Dermis blood vessel endothelial cell (primary cell): ENCODE measurements around the gene ATOH8. TPM values are rescaled to one million over a fixed set of nuclear protein-coding genes. Genes with fewer than 3 reads are reported as not detected.
A peak's percentile ranks its signal among the peaks of the same experiment; 100 is the strongest.
"Not testable (repeated sequence)": the region's sequence is repeated elsewhere in the genome, so short reads cannot be mapped to it uniquely, and the experiment has no call there.

Experiments
- DNase-seq: peaks from one replicate; pipeline ENCODE4 v3.0.0; 2010
- total RNA-seq: library from RNA; depleted of rRNA; stranded (reverse); fragments of >200 nt; gene quantifications from 2 replicates; pipeline ENCODE4 v1.2.3, GENCODE V29; 2014

The ATOH8 gene, protein sequence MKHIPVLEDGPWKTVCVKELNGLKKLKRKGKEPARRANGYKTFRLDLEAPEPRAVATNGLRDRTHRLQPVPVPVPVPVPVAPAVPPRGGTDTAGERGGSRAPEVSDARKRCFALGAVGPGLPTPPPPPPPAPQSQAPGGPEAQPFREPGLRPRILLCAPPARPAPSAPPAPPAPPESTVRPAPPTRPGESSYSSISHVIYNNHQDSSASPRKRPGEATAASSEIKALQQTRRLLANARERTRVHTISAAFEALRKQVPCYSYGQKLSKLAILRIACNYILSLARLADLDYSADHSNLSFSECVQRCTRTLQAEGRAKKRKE
- 42.3 and 58.4 TPM in 2 replicates for total RNA-seq

DNA sequence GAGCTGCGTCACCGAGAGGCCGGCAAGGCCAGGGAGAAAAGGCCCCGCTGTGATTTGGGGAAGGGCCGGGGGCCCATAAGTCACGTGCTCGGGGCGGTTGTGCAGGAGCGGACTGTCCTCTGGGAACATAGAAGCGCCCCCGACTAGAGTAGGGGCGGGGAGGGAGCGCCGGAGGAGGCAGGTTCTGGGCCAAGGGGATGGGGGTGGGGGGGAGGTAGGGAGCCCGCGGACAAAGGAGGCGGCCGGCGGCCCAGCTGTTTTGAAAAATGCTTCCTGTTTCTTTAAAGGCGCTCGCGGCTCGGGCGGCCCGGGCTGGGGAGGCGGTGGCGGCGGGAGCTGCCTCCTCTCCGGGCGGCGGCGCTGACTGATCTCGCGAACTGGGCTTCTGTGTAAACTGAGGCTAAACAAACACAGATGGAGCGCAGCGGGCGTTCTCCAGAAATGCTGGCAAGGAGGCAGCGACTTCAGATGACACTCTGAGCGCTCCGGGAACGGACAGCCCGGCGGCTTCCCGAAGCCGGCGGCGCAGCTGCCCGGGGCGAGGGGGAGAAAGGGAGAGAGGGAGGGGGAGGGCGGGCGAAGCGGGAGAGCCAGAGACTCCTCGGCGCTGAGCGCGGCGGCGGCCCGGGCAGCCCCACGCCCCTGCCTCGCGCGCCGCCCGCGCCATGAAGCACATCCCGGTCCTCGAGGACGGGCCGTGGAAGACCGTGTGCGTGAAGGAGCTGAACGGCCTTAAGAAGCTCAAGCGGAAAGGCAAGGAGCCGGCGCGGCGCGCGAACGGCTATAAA is at the start of gene ATOH8:
Gene ATOH8 (plus strand): TSS at position 467 of the 788 bp plus-strand sequence. CDS start 199 bp downstream, at position 666.
- peak; percentile 71 for DNase-seq

DNA sequence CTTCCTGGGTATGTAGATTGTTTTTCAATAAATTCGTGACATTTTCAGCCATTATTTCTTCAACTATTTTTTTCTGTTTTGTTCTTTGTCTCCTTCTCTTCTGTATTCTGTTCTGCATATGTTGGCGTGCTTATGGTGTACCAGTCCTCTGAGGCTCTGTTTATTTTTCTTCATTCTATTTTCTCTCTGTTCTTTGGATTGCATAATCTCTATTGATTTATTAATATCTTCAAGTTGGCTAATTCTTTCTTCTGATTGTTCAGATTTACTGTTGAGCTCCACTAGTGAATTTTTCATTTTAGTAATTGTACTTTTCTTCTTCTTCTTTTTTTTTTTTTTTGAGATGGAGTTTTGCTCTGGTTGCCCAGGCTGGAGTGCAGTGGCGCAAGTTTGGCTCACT is 49.8 kb upstream of the ATOH8 start:
- DNase-seq, result no peak

DNA sequence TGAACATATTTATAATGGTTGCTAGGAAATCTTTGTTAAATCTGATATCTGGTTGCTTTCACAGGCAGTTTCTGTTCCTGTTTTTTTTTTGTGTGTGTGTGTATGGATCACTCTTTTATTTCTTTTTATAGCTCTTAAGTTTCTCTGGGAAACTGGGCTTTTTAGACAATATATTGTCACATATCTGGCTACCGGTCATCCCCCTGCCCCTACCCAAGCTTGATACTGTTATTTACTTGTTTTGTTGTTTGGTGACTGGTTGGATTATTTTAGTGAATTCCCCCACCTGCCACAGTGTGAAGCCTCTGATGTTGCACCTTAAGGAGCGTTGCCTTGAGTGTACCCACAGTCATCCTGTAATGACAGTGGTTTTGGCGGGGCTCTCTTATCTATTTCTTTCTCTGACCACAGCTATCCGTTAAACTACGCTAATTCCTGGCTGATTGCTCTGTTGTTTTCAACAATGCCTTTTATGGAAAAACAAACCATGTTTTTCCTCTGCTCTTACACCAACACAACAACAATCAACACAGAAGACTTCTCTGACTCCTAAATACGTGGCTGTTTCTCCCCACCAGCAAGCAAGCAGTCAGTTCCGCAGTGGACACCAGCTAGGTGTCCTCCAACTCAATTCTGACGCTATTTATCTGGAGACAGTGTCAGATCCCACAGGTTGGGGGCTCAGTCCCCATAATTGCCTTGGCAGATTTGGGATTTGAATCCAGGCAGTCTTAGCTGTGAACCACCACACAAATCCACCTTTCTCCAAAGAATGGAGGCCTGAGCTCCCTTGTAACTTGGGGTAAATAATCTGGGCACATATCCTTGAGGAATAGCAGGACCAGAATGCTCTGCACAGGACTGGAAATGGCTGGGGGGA is 48.8 kb upstream of the ATOH8 start:
- no peak for DNase-seq

DNA sequence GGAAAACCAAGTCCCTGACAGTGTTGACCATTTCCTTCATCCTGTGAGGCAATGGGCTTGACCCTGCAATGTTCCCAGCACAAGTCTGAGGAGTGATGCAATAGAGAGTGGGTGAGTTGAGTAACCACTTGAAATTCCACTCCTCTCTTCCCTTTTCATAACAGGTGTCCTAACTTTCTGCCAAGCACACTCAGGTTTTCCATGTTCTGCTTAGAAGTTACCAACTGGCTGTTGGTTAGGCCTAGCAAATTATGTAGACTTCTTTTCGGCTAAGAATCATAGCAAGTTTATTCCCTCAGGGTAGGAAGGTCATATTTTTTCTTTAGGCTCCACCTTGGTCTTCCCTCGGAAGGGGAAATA is 48.1 kb upstream of the ATOH8 start:
- peak; percentile 48 for DNase-seq

DNA sequence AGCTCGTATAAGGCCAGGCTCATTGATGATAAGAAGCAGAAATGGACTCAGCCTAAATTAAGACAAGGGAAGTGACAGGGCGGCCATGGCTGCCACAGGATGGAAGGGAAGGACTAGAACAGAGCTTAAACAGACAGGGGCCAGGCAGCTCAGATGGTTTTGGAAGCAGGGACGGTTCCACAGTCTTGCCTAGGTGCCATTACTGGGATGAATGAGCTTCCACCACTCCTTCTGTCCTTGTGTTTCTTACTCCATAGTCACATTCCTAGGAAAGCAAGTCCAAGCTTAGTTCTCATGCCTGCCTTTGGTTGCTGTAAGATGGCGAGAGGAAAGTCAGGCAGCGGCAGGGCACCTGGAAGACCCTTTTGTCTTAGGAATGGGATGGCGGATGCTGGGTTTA is 47.7 kb upstream of the ATOH8 start:
- DNase-seq, result no peak

DNA sequence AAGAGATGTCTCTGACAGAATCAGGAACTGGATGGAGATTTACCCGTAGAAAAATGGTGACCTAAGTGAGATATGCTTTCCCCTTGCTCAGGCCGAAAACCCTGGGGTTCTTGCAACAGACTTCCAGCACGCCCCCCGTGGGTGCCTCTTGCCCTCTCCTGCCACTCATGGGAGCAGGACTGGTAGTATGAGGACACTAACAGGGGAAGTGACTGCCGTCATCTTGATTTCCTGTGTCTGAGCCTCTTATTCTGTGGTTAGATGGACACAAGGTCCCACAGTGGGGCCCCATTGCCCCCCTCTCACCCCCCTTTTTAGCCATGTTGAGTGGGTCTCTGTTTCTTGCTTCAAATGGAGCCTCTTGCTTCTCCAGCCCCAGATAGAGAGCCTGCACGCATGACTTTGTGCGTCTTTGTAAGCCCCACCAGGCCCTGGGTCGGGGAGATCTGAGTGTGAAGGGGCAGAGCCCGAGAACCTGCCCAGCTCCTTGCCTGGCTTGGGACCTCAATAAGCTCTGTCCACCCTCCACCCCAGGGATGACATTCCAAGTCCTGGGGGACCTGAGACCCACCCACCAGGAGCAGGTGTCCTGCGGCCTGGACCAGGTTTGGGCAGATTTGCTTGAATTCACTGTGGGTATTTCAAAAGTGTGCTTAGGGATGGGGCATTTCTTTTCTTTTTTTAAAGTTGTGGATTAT is 47.0 kb upstream of the ATOH8 start:
- no peak for DNase-seq

DNA sequence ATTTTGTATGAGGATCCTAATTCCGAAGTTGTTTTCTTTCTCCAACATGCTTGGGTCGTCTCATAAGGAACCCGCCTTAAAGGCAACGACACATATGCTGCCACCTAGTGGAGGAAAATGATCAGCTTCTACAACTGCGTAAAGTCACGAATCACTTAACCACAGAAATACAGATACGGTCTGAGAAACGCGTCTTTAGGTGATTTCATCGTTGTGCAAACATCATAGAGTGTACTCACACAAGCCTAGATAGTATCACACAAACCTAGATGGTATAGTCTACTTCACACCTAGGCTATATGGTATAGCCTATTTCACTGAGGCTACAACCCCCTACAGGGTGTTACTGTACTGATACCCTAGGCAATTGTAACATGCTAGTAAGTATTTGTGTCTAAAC is 46.5 kb upstream of the ATOH8 start:
- DNase-seq, result peak; percentile 94

DNA sequence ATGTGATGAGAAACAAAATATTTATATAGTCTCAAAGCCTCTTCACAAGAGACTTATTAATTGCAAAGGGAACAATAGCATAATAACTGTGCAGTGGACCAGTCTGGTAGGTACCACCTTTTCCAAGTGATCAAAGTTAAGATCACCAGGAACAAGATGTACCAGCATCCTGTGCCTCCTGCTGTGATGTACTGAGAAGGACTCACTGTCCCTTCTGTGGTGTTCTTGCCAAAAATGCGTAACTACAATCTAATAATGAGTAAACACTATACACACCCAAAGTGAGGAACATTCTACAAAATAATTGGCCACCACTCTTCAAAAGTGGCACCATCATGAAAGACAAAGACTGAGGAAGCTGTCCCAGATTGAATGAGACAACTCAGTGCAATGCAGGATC is 45.1 kb upstream of the ATOH8 start:
- DNase-seq, result no peak

DNA sequence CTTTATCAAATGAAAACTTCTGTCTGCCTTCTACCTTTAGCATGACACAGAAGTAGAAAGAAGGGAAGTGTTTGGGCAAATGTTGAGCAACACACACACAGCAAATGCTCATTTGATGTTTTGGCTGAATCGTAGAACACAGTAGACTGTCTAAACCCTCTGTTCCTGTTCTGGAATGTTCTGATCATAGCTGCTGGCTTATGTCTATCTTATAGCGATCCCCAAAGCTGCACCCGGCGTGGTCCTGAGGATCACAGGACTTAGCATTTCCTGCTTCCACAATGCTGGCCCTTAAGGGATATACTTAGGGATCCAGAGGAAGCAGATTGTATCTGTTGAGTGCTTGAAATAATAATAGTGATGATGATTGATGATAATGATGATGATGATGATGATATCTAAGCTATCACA is 44.4 kb upstream of the ATOH8 start:
- DNase-seq, result peak; percentile 48

DNA sequence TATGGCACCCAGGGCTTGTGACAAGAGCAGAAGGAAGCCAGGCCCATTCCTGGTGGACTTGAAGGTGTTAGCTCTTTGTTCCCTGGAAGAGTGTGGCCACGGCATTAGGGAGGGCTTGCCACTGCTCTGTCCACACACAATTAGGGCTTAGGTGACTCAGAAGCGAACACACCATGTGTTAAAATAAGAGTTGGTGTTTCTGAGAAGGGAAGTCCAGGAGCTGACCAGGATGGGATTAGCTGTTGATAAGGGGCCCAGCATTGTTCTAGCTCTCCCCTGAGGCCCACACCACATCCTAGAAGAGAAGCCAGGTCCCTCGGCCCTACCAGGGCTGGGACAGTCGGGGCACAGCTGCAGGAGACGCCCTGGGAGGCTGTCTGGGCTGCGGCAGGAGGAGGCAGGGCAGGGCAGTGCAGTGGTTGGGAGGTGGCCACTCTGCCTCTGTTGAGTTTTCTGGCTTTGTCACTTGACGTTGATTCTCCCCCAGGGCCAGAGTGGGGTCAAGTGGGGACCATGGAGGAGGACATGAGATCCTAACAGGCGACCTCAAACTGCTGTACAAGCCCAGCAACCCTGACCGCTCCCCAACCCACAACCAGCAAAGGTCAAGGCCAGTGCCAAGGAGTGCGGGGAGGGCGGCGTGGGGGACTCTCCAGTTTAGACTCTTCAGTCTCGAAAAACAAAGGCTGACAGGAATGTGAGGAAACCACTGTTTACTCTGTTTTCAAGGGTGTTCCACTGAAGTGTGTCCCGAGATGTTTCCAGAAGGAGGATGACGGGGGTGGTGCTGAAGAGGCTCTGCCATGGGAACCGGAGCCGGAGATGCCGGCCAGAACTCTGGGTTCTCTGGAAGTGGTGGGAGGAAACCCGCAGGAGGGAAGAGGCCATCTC is 42.9 kb upstream of the ATOH8 start:
- peak; percentile 80 for DNase-seq

DNA sequence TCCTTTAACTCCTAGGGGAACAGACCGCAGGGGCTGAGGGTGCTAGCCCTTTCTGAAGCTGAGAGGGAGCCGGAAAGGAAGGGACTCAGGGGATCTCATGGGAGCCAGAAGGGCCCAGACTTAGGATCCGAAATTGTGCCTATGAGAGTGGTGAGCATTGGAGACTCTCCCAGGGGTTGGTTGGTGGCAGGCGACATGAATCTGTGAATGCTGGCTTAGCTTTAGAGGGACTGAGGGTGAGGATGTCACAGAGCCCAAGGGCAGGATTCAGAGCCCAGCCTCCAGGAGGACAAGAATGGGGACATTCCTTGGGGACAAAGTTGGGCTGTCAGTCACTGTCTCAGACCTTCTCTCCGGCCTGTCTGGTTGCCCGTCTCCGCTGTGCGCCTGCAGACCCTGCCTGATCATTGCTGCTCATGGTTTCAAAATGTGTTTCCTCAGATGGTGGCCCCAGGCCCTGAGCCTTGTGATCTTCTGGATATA is 42.2 kb upstream of the ATOH8 start:
- no peak for DNase-seq

DNA sequence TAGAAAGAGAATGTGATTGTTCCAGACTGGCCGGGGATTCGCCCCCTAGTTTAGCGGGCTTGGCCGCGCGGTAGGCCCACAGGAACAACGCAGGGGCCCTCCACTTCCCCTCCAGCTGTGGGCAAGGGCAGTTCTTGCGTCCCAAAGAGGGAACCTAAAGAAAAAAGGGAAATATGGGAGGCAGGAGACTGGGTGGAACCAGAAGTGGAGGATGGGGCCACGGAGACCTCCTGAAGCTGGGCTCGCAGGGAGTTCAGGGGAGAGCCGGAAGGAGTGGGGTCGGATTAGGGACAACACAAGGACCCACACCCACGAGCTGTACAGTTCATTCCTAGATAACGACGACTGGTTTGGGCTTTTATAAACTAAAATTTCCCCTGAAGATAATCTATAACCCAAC is 41.5 kb upstream of the ATOH8 start:
- no peak for DNase-seq

DNA sequence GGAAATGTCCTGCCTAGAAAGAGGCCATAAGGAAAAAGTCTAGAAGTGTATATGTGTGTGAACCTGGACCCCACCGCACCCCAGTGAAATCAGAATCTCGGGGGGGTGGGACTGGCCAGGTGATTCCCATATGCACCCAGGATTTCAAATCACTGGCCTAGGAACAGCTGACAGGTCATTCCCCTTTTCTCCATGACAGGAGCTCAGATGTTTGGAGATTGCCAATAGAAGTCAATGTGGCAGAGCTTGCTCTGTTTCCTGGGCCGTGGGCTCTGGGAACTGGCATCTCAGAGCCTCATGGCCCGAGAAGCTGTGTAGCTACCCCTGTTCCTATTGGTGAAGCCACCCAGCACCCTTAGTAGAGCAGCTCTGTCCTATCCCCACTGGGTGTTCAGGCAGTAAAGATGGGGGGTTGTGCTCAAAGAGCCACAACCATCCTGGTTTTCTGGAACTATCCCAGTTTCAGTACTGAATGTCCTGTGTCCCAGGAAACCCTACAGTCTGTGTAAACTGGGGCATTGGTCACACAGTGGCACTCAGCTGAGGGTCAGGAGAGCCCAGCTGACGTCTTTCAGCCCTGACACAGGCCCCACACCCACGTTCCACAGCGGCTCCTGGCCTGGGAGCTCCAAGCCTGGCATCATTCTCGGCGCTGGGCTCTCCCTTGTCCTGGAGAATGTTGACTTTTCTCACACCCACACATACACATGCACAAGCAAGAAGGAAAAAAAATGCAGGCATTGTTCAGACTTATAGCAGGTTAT is 40.8 kb upstream of the ATOH8 start:
- peak; percentile 32 for DNase-seq

DNA sequence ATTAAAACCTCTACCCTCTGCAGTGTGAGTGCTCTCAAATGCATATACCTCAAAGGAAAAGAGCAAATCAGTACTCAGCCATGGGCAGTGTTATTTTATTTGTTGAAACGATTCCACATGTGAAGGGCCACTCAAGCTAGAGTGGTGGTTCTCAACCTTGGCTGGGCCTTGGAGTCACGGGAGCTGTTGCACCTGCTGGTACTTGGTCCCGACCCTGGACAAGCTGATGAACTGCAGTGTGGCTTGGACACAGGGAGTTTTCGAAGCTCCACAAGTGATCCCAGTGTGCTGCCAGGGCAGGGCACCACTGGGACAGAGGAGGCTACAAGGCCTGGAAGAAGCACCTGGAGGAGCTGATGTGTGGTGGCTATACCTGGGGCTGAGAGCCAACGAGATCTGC is 40.0 kb upstream of the ATOH8 start:
- no peak for DNase-seq

DNA sequence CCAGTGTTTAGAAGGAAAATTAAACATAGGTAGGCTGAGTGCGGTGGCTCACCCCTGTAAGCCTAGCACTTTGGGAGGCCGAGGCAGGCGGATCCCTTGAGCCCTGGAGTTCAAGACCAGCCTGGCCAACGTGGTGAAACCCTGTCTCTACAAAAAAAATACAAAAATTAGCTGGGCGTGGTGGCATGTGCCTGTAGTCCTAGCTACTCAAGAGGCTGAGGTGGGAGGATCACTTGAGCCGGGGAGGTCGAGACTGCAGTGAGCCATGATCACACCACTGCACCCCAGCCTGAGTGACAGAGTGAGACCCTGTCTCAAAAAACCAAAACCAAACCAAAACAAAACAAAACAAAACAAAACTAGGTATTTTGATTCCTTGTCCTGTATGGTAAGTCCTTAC is 39.4 kb upstream of the ATOH8 start:
- DNase-seq, result not testable (repeated sequence)

DNA sequence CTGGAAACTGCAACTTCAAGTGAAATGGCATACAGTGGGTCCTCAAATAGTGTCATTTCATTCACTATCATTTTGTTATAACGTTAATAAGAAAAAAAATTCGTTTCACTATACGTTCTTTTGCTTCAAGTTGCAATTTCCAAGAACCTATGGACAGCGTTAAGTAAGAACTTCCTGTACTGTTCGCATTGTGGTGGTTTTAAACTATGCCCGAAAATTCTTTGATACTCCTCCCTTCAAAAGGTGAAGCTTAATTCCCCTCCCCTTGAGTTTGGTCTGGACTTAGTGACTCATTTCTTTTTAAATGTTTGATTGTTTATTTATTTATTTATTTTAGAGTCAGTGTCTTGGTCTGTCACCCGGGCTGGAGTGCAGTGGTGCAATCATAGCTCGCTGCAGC is 39.0 kb upstream of the ATOH8 start:
- no peak for DNase-seq

DNA sequence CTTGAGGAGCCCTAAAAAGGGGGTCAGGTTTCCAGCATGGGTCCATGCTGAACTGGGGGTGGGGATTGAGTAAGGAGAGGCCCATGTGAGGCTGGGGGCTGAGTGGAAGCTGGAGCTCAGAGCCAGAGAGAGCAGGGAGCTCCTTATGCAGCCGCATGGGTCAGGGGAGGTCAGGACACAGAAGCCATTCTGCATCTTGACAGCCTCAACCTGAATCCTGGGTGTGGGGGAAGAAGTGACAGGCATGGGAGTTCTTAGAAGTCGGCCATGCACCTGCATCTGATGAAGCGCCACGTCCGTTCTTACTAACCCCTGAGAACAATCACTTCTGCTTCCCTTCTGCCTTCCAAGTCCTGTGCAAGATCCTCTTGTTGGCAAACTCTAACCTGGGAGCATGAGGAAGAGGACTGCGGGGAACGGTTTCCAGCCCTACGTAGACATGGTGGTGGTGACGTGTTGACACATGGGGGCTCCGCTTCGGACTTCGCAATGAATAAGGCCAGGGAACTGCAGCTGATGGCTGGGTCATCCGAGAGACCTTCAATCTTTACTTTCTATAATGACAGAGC is 37.4 kb upstream of the ATOH8 start:
- DNase-seq, result no peak

DNA sequence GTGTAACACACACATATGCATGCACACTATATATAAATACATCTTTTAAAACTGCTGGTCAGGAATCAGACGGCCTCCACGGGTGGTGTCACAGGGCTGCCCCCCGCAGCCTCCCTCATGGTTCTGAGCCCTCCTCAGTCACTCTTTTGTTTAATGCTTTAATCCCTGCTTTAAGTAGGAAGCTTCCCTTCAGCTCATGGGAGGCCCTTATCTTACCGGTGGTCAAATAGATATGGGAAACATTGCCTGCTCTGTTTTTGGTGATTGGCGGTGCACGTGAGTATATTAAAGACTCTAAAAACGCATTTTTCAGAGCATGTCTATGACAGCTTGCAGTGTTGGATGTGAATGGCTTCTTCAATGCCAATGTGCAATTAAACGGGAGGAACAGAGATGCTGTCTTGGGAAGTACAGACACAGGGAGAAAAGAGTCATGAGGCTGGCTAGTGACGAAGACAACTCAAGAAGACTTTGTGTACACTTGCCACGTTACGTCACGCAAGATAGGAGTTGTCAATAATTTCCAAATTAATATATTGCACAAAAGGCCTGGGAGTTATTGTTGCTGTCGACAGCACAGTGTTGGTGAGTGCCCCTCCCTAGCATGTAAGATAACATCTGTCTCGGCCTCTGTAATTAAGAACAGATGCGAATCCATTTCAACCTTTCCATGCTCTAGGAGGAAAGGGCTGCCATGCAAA is 36.3 kb upstream of the ATOH8 start:
- no peak for DNase-seq

DNA sequence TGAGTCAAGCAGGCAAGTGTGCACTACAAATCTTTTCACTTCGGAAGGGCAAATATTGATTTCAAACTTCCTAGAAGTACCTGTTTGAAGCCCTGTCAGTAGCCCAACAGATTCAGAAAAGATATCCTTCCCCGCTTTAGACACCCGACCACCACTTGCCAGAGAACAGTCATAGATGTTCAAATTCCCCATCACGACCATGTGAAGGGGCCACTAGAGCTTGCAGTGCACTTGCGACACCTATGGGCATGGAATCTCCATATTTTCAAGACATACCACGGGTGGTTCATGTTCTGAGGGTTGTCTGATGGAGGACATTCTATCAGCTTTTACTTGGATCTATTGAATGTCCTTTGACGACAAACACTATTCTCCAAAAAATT is 35.8 kb upstream of the ATOH8 start:
- no peak for DNase-seq
